Amniotic stem cell (primary cell): ENCODE data around the gene MBD3L3.
"Not testable (repeated sequence)": the region's sequence is repeated elsewhere in the genome, so short reads cannot be mapped to it uniquely, and the experiment has no call there.

Experiments
- DNase-seq: peaks from one replicate; lab custom pipeline; 2025; lab: John Stamatoyannopoulos, UW

Gene MBD3L3

GRCh38 chr19:7063339-7063738 is 4.9 kb upstream of the MBD3L3 start:
- DNase-seq: no peak

- not testable (repeated sequence) for DNase-seq
These were observed 1.5 kb upstream of the MBD3L3 start for GRCh38 chr19:7059977-7060376.

- not testable (repeated sequence) for DNase-seq
These were observed 2.1 kb downstream of the MBD3L3 start for GRCh38 chr19:7056371-7056770.

GRCh38 chr19:7055679-7056078 is 2.8 kb downstream of the MBD3L3 start:
- DNase-seq: not testable (repeated sequence)

GRCh38 chr19:7054635-7055368 is 3.7 kb downstream of the MBD3L3 start:
- DNase-seq: not testable (repeated sequence)

GRCh38 chr19:7052896-7053295 is 5.6 kb downstream of the MBD3L3 start:
- DNase-seq: not testable (repeated sequence)

GRCh38 chr19:7051421-7051820 is 7.1 kb downstream of the MBD3L3 start:
- DNase-seq: not testable (repeated sequence)

- DNase-seq: not testable (repeated sequence)
These were observed 9.5 kb downstream of the MBD3L3 start, which contains the start of gene MBD3L2 for GRCh38 chr19:7049021-7049420. TSS of gene MBD3L2 (plus strand) at chr19:7049321. CDS start at chr19:7049374, 53 bp downstream.

- DNase-seq: not testable (repeated sequence)
These were observed 16.9 kb downstream of the MBD3L3 start for GRCh38 chr19:7041563-7041962.

GRCh38 chr19:7040079-7040478 is 18.4 kb downstream of the MBD3L3 start, which contains the start of gene MBD3L4:
TSS of gene MBD3L4 (minus strand) at chr19:7040179. CDS start at chr19:7040144, 35 bp downstream.
- not testable (repeated sequence) for DNase-seq

GRCh38 chr19:7030278-7030677 is 28.2 kb downstream of the MBD3L3 start, which contains the start of gene MBD3L5:
TSS of gene MBD3L5 (plus strand) at chr19:7030578. CDS start at chr19:7030612, 34 bp downstream.
- not testable (repeated sequence) for DNase-seq

- DNase-seq: not testable (repeated sequence)
These were observed 29.7 kb downstream of the MBD3L3 start for GRCh38 chr19:7028790-7029189.

- not testable (repeated sequence) for DNase-seq
These were observed 37.1 kb downstream of the MBD3L3 start, which contains the start of gene MBD3L2B for GRCh38 chr19:7021331-7021730. TSS of gene MBD3L2B (minus strand) at chr19:7021431. CDS start at chr19:7021397, 34 bp downstream.

GRCh38 chr19:7018828-7019227 is 39.6 kb downstream of the MBD3L3 start:
- no peak for DNase-seq

- no peak for DNase-seq
These were observed 44.8 kb downstream of the MBD3L3 start for GRCh38 chr19:7013678-7014077.

- no peak for DNase-seq
These were observed 47.5 kb downstream of the MBD3L3 start for GRCh38 chr19:7010722-7011593.

GRCh38 chr19:7007859-7008258 is 50.6 kb downstream of the MBD3L3 start:
- no peak for DNase-seq
